ENCODE data around the gene AMH.

Gene AMH

DNA sequence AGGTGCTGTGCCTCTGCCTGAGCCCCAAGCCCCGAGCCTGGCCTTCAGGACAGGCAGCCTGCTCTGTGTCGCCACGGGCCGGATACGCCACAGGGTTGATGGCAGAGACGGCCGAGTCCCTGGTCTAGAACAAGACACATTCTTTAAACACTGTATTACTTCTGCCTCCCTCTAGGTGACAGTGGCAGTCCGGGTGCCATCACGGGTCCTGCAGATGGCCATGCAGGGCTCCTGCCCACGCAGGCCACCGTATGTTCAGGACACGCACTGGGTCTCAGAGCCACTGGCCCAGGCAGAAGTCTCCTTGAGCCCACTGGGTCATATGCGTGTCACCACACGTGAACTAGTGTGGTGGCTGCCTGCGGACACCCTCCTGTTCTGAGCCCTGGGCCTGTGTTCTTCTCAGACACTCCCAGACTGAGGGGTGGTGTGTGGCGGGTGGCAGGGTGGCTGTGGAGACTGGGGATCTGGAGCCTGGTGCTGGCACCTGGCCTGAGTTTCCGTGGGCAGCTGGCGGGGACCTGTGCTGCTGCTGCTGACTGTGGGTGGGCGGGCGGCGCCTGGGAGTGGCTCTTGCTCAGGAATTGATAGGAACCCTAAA, 17.4 kb upstream of the AMH start (continued):
- TF ChIP-seq ZNF843 (tag by site-specific recombination; IDR thresholded peaks at IDR 0.05) (no peak), ZIC2 (tag by site-specific recombination; IDR thresholded peaks at IDR 0.05) (no peak), ZNF521 (tag by site-specific recombination; IDR thresholded peaks at IDR 0.05) (no peak), ZNF426 (tag by site-specific recombination; IDR thresholded peaks at IDR 0.05) (no peak)

DNA sequence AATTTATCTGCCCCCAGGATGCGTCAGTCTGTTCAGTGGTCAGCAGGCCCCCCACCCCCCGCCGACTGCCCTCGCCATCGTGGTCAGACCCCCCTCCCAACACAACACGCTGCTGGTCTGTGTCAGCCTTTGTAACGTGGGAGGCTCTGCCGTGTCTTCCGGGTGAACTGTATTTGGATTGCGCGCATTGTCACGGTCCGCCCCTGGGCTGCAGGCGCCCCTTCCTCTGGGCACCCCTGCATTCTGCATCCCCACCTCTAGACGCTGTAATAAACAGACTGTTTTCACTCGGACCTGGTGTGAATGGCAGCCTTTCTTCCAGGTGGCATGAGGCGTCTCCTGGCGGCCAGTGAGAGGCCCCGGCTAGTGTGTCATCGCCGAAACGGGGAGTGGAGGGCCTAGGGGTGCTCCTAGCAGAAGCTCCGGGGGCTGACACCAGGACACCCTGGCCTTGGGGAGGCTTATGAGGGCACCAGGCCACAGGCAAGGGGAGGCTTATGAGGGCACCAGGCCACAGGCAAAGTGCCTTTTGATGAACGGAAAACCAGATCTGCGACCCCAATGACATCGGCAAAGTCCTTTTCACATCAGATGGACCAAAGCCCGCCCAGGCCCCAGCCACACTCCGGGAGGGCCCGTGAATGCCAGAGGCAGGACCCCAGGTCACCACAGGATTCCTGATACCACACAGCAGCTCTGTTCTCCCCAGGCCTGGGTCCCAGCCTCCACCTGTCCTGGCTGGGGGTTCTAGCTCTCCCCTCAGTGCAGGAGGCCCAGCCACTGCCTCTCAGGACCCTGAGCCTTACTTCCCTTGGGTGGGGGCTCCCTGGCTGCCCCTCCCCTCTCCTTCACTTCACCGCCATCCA, 16.6 kb upstream of the AMH start:
- no peak overlapping the region for H3K27ac ChIP-seq (ENCODE audit: extremely low read depth, low read depth, low read length)
- TF ChIP-seq ZSCAN30 (tag by site-specific recombination; IDR thresholded peaks at IDR 0.05), result 0 out of 2 replicates have a peak, but pooled peaks have one; percentile 42
- no peak for TF ChIP-seq ZBTB26 (tag by site-specific recombination; optimal IDR thresholded peaks at IDR 0.05)
- H3K4me3 ChIP-seq (ENCODE audit: low read depth, low read length), result no peak overlapping the region
- no peaks in the 10 kb centered on the region for H3K4me1 ChIP-seq (ENCODE audit: control insufficient read depth, insufficient read depth, low read length)
- ChIA-PET CTCF (interaction anchor here (0.5 to 1.0 kb wide), 2 partner anchors 75 to 369 kb away, joined by 3 to 4 read pairs; no protein-coding TSS in a partner anchor), POLR2A (interaction anchor here (0.5 to 1.3 kb wide), 2 partner anchors 77 to 216 kb away, joined by 3 to 7 read pairs; no protein-coding TSS in a partner anchor)
- peaks cover 4 to 59% of the 10 kb centered on the region in 2 experiments; a peak in 2 of 3 replicates for H3K36me3 ChIP-seq (ENCODE audit: control insufficient read depth in 2 of 2, insufficient read depth in 1 of 2, low read length in 2 of 2)
- no peaks in the 10 kb centered on the region for H3K9me3 ChIP-seq (ENCODE audit: control insufficient read depth, insufficient read depth, low read depth, low read length)

- no peaks in the 10 kb centered on the region for H3K9me3 ChIP-seq (ENCODE audit: control insufficient read depth, insufficient read depth, low read depth, low read length)
- H3K4me3 ChIP-seq (ENCODE audit: low read depth, low read length), result no peak overlapping the region
- TF ChIP-seq ZNF544 (tag by site-specific recombination; IDR thresholded peaks at IDR 0.05) (no peak), ZNF654 (tag by site-specific recombination; IDR thresholded peaks at IDR 0.05; ENCODE audit: low read depth) (no peak), ZSCAN23 (tag by site-specific recombination; IDR thresholded peaks at IDR 0.05) (no peak), KLF10 (tag by site-specific recombination; IDR thresholded peaks at IDR 0.05) (no peak), ZBTB17 (tag by site-specific recombination; IDR thresholded peaks at IDR 0.05) (peak; percentile 69), ZNF791 (tag by site-specific recombination; IDR thresholded peaks at IDR 0.05) (no peak), HIC1 (tag by site-specific recombination; IDR thresholded peaks at IDR 0.05) (peak; percentile 82), ZNF48 (tag by site-specific recombination; IDR thresholded peaks at IDR 0.05) (no peak)
- CTCF ChIA-PET, result interaction anchor here (1.0 to 2.4 kb wide), 2 partner anchors 78 to 79 kb away, joined by 3 to 12 read pairs; no protein-coding TSS in a partner anchor
- H3K27ac ChIP-seq (ENCODE audit: extremely low read depth, low read depth, low read length), result no peak overlapping the region
- peaks cover 4 to 57% of the 10 kb centered on the region in 2 experiments; a peak in 2 of 3 replicates for H3K36me3 ChIP-seq (ENCODE audit: control insufficient read depth in 2 of 2, insufficient read depth in 1 of 2, low read length in 2 of 2)
- no peaks in the 10 kb centered on the region for H3K4me1 ChIP-seq (ENCODE audit: control insufficient read depth, insufficient read depth, low read length)
- POLR2A ChIA-PET, result interaction anchor here (0.7 to 1.3 kb wide), 3 partner anchors 65 to 242 kb away, joined by 3 to 7 read pairs (median 3); partner anchors contain the start of gene GADD45B
These were observed 15.4 kb upstream of the AMH start for GRCh38 chr19:2233601-2234280.

Measured in HEK293 (cell line).